DMS153 (cell line): ENCODE data around the gene CLCN1.

Source experiments
- DNase-seq: peaks from one replicate; lab custom pipeline; 2025; lab: John Stamatoyannopoulos, UW

CLCN1 gene

GRCh38 chr7:143368387-143368786, 52.5 kb downstream of the CLCN1 start:
- DNase-seq = no peak

- no peak for DNase-seq
These were observed 54.1 kb downstream of the CLCN1 start for GRCh38 chr7:143369678-143370651.

DNA sequence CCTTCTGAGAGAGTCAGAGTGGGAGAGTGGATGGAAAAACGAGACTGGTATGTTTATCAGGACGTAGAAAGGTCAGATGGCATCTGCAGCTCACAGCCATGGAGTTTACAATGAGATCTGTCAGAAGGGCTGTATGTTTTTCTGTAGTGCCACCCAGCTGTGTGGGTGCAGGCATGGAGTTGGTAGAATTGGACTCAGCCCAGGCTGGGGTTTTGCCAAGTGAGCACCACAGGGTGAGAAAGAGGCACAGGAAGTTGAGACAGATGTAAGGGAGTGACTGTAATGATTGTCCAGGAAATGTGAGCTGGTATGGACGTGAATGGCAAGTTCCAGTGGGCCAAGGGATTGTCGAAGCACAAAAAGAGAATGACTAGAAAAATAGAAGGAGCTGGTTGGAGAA, 56.2 kb downstream of the CLCN1 start:
- DNase-seq = no peak

GRCh38 chr7:143373255-143373794, 57.4 kb downstream of the CLCN1 start:
- DNase-seq = no peak

- no peak for DNase-seq
These were observed 58.6 kb downstream of the CLCN1 start for GRCh38 chr7:143374561-143374960.

DNA sequence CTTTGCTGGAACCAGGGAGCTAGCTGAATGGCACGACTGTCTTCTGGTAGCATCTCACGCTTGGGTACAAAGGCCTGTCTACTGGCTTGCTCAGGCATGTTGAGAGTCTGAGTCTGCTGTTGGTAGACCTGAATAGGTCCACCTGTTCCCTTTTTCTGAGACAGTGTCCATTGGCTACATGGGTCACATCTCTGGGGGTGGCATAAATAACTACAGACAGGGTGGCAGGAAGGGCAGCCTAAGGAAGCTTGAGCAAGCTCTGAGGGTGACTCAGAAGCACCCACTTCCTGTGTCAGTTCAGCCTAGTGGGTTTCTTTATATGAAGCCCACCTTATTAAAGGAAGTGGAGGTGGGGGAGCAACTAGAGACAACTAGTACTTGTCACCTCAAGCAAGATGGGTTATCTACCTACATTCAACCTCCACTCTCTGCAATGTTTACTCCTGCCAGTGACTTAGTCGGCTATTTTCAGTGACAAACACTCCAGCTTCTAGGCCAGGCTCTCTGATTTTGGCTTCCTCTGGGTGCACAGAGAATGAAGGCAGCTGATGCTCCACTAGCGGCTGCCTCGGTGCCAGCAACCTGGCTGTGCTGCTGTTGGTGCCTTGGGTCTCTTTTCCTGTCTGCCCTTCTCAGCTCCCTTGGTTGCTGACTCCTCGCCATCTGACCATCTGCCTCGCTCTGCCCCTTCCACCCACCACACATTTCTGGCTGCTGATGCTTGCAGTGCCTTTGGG, 59.6 kb downstream of the CLCN1 start:
- DNase-seq = no peak

GRCh38 chr7:143376396-143376795, 60.5 kb downstream of the CLCN1 start:
- no peak for DNase-seq

DNA sequence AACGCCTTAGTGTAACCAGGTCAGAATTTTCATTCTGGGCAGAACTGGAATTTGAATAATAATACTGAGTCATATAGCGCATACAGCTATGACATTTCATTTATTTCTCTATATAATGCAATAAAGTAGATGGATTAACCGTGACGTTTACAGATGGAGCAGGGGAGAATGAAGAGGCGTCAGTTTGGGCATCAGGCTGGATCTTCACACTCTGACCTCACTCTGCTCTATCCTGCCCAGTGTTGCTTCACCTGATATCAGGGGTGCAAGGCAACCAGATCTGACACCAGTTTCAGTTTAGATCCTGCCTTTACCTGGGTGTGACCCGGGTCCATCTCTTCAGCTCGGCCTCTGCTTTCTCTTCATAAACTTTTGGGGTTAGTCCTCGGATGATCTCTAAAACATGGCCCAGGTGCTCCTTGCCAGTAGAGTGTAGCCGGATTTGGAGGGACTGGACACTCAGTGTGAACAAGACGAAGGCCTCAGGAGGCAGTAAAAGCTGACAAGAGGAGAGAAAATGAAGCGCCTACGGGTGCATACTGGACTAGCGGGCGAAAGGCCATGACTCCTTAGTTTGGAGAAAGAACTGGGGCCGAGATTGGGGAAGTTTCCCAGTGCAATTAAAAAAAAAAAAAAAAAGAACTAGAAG, 63.8 kb downstream of the CLCN1 start:
- no peak for DNase-seq

- DNase-seq = no peak
These were observed 64.3 kb downstream of the CLCN1 start for GRCh38 chr7:143380260-143380645.

DNA sequence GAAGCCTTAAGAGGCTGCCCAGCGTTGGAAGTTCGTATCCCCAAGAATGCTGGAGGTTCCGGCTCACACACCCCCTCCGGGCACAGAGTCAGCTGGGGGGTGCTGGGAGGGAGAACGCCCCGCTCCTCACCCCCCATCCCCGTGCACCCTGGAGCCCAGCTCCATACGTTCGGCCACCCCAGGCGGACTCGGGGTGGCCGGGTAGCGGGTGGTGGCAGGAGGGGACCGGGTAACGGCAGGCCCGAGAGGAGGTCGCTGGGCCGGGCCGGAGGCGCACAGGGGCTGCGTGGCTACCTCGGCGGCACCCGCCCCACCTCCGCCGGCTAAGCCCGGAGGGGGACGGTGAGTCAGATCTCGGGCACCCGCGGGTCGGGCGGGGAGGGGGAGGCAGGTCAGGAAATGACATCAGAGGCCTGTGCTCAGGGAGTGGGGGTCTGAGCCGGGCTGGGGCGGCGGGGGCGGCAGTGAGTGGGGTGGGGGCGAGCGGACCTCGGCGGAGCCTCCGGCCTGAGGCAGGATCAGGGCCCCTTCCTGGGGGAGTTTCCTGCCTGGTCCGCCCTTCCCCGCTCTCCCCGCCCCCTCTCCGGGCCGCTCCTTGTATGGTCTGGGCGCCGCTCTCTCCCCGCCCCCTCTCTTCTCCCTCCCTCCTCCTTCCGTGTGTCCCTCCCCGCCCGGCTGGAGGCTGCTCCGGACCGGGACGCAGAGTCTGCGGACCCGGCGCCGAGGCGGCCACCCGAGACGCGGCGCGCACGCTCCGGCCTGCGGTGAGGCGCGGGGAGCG, 64.9 kb downstream of the CLCN1 start, which contains the start of gene ZYX:
Gene ZYX, plus strand, starts transcription at position 700 of the 781 bp plus-strand sequence. CDS start 227 bp downstream, outside the sequence.
- no peak for DNase-seq

- DNase-seq = no peak
These were observed 65.7 kb downstream of the CLCN1 start for GRCh38 chr7:143381427-143382125.

- no peak for DNase-seq
These were observed 66.3 kb downstream of the CLCN1 start for GRCh38 chr7:143382126-143382790.

DNA sequence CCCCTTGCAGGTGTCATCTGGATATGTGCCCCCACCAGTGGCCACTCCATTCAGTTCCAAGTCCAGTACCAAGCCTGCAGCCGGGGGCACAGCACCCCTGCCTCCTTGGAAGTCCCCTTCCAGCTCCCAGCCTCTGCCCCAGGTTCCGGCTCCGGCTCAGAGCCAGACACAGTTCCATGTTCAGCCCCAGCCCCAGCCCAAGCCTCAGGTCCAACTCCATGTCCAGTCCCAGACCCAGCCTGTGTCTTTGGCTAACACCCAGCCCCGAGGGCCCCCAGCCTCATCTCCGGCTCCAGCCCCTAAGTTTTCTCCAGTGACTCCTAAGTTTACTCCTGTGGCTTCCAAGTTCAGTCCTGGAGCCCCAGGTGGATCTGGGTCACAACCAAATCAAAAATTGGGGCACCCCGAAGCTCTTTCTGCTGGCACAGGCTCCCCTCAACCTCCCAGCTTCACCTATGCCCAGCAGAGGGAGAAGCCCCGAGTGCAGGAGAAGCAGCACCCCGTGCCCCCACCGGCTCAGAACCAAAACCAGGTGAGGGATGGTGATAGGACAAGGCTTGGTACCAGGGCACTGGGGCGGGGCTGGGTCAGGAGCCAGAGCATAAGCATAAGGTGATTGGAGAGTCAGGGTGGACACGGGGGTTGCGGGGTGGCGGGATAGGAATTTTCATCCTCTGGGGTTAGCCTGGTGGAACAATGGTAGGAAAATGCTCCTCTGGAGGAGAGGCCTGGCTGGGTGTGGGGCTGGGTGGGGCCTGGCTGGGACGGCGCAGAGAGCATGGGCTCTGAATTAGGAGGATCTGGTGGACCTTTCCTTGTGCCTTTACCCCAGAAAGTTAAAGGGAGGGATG, 67.1 kb downstream of the CLCN1 start:
- no peak for DNase-seq

- no peak for DNase-seq
These were observed 67.7 kb downstream of the CLCN1 start for GRCh38 chr7:143383642-143383957.

DNA sequence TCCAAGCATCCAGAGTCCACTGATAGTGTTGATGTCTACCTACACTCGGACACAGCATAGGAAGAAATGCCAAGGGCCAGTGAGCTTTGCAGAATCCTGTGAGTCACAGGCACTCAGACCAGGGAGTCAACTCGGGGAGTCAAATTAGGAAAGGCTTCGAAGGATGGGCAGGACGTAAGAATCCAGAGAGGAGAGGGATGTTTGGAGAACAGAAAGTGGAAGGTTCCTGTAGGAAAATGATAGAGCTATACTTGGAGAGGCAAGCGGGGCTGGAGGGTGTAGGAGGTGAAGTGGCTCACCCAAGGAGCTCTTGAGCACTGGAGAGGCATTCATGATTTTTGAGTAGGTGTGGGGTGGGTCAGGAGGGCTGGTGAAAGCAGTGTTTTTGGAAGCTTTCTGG, 68.2 kb downstream of the CLCN1 start:
- no peak for DNase-seq

DNA sequence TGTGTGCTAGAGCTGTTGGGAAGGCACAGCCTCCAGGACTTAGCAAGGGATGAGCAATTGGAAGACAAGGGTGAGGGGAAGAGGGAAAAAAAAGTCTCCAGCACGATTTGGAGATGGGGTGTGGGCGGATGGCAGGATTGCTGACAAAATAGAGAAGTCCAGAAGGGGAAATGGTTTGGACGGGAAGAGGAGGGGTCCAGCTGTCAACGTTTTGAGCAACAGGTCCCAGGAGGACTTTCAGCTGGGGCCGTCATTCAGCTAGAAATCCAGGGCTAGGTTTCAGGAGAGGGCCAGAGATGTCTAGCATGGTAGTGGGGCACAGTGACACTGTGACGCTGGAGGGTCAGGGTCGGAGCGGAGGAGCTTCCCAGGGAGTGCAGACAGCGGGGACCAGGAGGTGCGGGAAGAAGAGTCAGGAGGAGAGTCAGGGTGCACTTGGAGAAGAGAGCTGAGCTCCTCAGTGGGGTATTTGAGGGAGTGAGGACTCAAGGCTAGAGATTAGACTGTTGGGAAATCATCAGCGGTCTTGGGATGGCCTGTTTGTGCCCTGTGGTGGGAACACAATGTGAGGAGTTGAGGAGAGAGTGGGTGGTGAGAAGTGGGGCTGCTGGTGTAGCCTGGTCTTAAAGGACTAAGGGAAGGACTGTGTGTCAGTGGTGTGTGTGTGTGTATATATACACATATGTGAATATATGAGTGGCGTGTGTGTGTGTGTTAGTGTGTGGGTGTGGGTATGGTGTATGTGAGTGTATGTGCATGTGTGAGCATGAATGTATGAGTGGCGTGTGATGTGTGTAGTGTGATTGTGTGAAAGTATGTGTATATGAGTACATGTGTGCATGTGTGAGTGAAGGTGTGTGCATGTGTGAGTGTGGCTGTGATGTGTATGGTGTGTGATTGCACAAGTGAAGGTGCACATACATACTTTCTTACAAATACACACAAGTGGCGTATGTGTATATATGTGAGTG, 69.0 kb downstream of the CLCN1 start:
- no peak for DNase-seq

DNA sequence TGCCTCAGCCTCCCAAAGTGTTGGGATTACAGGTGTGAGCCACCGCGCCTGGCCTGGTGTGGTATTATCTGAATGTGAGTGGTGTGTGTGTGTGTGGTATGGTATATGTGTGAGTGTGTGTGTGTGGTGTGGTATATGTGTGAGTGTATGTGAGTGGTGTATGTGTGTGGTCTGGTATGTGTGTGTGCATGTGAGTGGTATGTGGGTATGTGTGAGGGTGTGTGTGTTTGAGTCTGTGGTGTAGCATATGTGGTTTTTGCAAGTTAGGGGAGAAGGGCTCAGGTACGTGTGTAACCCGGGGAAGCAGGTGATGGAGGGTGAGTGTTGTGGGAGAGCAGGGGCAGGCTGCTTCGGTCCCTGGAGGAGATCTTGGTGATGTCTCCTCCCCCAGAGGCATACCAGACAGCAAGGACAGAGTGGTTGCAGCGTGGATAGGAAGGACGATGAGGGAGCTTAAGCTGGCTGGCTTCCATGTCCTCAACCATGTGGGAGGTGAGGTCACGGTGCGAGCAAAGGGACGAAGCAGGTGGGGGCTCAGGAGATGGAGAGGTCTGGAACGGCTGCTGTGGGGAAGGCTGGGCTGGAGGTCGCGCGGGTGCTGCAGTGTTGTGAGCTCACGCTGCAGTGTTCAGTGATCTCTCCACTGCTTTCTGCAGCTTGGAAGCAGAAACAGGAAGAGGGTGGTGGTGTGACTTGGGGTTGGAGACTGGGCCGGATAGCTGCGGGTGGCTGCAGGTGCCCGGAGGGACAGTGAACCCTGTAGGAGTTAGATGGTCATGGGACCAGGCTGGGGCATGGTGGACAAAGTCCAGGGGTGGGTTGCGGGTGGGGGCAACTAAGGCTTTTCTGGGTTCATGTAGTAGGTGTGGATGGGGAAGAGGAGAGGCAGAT, 70.2 kb downstream of the CLCN1 start:
- DNase-seq = no peak
